Osteocyte (in vitro differentiated cells): Measurements from ENCODE around the gene ANKS1B. TPM values are rescaled to one million over a fixed set of nuclear protein-coding genes. Genes with fewer than 3 reads are reported as not detected.

Experiments used
- DNase-seq: peaks from one replicate; pipeline ENCODE4 v3.0.0; 2021; ENCODE audit warnings: mixed read lengths; ENCODE audit not compliant: unreplicated experiment; ENCODE audit errors: extremely low spot score
- H3K27ac Mint-ChIP-seq: one replicate; pipeline ENCODE4 v1.8.0; 2021; ENCODE audit warnings: mild to moderate bottlenecking, mixed read lengths; ENCODE audit not compliant: unreplicated experiment
- H3K27me3 Mint-ChIP-seq: one replicate; pipeline ENCODE4 v1.8.0; 2021; ENCODE audit warnings: mixed read lengths; ENCODE audit not compliant: unreplicated experiment
- H3K36me3 Mint-ChIP-seq: one replicate; pipeline ENCODE4 v1.8.0; 2021; ENCODE audit warnings: mixed read lengths; ENCODE audit not compliant: unreplicated experiment
- H3K4me1 Mint-ChIP-seq: one replicate; pipeline ENCODE4 v1.8.0; 2021; ENCODE audit warnings: mixed read lengths; ENCODE audit not compliant: unreplicated experiment
- H3K4me3 Mint-ChIP-seq: one replicate; pipeline ENCODE4 v1.8.0; 2021; ENCODE audit warnings: mild to moderate bottlenecking, moderate library complexity, mixed read lengths; ENCODE audit not compliant: unreplicated experiment
- H3K9me3 Mint-ChIP-seq: one replicate; pipeline ENCODE4 v1.8.0; 2021; ENCODE audit warnings: mixed read lengths; ENCODE audit not compliant: unreplicated experiment
- CTCF ChIP-seq: fragments of 200-600 bp; sonication (generic); IDR thresholded peaks from 2 replicates; pipeline ENCODE4 v1.5.0; 2021; ENCODE audit warnings: antibody characterized with exemption, mild to moderate bottlenecking, moderate library complexity
- total RNA-seq: library from RNA; stranded (reverse); gene quantifications from 2 replicates; pipeline ENCODE4 v1.2.1, GENCODE V29; 2021

Gene ANKS1B
- total RNA-seq, 1 donor from 2014 or later = 0.70 TPM

- Mint-ChIP-seq H3K9me3 (no peaks in the 10 kb centered on the region), H3K27me3 (no peaks in the 10 kb centered on the region), H3K27ac (no peak overlapping the region), H3K36me3 (no peaks in the 10 kb centered on the region), H3K4me1 (peaks cover 38% of the 10 kb centered on the region), H3K4me3 (no peak overlapping the region)
- no peak for TF ChIP-seq CTCF
- DNase-seq = no peak
Observed at GRCh38 chr12:98817742-98818141, 1167.0 kb downstream of the ANKS1B start.

DNA sequence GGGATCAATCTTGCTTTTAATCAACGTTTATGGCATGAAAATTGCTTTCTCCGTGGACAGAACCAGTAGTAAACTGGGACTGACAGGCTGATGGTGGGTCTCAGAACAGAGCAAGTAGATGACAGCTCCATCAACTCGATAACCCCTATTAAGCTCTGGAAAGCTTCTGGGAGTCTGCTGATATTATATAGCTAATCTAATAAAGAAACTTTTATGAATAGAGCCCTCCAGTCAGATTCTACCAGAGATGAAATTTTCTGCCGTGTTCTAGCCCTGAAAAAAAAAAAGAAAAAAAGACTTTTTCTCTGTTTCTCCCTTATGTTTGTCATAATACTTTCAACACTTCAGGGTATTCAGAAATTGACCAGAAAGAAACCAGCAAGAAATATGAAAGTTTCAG, 1168.0 kb downstream of the ANKS1B start:
- no peak for DNase-seq
- no peak overlapping the region for H3K4me3 Mint-ChIP-seq
- no peaks in the 10 kb centered on the region for H3K9me3 Mint-ChIP-seq
- H3K36me3 Mint-ChIP-seq = no peaks in the 10 kb centered on the region
- H3K4me1 Mint-ChIP-seq = peaks cover 28% of the 10 kb centered on the region
- TF ChIP-seq CTCF = no peak
- no peaks in the 10 kb centered on the region for H3K27me3 Mint-ChIP-seq
- no peak overlapping the region for H3K27ac Mint-ChIP-seq

DNA sequence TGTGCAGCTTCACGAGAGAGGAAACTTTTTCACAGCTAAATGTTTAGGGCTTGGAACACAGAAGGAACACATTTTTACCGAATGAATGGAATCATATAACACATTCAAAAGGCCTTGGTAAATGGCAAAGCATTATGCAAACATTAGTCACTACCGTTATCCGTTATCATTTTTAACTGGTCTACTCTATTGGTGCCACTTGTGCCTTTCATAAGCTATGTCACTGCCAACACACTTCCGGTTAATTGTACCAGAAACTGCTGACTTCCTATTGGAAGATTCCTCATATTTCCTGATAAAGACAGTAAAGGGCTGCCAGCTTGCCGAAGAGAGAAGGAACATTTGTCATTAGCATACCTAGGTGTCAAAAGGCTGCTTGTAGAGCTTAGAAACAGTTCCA, 1170.5 kb downstream of the ANKS1B start:
- Mint-ChIP-seq H3K27me3 (peaks cover 5% of the 10 kb centered on the region), H3K27ac (no peak overlapping the region), H3K4me1 (peaks cover 16% of the 10 kb centered on the region), H3K36me3 (no peaks in the 10 kb centered on the region), H3K4me3 (no peak overlapping the region), H3K9me3 (no peaks in the 10 kb centered on the region)
- no peak for TF ChIP-seq CTCF
- DNase-seq = no peak

DNA sequence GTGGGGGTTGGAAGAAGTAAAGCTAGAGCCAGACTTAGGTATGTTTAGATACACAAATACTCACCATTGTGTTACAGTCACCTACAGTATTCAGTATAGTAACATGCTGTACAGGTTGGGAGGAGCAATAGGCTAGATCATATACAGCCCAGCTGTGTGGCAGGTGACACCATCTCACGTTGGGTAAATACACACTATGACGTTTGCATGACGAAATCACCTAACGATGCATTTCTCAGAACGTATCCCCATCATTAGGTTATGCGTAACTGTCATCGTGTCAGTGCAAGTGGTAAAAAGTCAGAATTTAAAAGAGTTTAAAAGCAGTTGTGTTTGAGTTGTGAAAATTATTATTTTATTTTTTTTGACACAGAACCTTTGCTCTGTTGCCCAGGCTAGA, 1172.5 kb downstream of the ANKS1B start:
- H3K9me3 Mint-ChIP-seq = no peaks in the 10 kb centered on the region
- H3K4me3 Mint-ChIP-seq = no peak overlapping the region
- no peak overlapping the region for H3K27ac Mint-ChIP-seq
- no peaks in the 10 kb centered on the region for H3K36me3 Mint-ChIP-seq
- no peak for DNase-seq
- peaks cover 3% of the 10 kb centered on the region for H3K4me1 Mint-ChIP-seq
- peaks cover 15% of the 10 kb centered on the region for H3K27me3 Mint-ChIP-seq
- TF ChIP-seq CTCF = no peak

GRCh38 chr12:98808243-98808875, 1176.4 kb downstream of the ANKS1B start:
- Mint-ChIP-seq H3K27ac (no peak overlapping the region), H3K4me1 (no peaks in the 10 kb centered on the region), H3K36me3 (no peaks in the 10 kb centered on the region), H3K9me3 (no peaks in the 10 kb centered on the region), H3K27me3 (peaks cover 18% of the 10 kb centered on the region), H3K4me3 (no peak overlapping the region)
- DNase-seq = no peak
- no peak for TF ChIP-seq CTCF
